NCI-H2171 (cell line): ENCODE results near the gene SOX10.

Experiments used
- DNase-seq: peaks from one replicate; lab custom pipeline; 2025; lab: John Stamatoyannopoulos, UW

Gene SOX10

GRCh38 chr22:37930270-37930951 lies 53.9 kb downstream of the SOX10 start:
- no peak for DNase-seq

GRCh38 chr22:37929390-37929789 lies 55.0 kb downstream of the SOX10 start:
- no peak for DNase-seq

- DNase-seq = no peak
Observed at GRCh38 chr22:37927637-37927936, 56.8 kb downstream of the SOX10 start.

- no peak for DNase-seq
Observed at GRCh38 chr22:37926771-37927636, 57.4 kb downstream of the SOX10 start.

- no peak for DNase-seq
Observed at GRCh38 chr22:37926358-37926757, 58.0 kb downstream of the SOX10 start.

GRCh38 chr22:37925767-37926166 lies 58.6 kb downstream of the SOX10 start:
- DNase-seq = no peak

- no peak for DNase-seq
Observed at GRCh38 chr22:37925330-37925729, 59.0 kb downstream of the SOX10 start.

- no peak for DNase-seq
Observed at GRCh38 chr22:37924386-37925065, 59.8 kb downstream of the SOX10 start.

- DNase-seq = no peak
Observed at GRCh38 chr22:37923927-37924326, 60.4 kb downstream of the SOX10 start.
